ENCODE data around the gene HDAC4. TPM values are rescaled to one million over a fixed set of nuclear protein-coding genes. Genes with fewer than 3 reads are reported as not detected.

The HDAC4 gene
- total RNA-seq, 1 donor from 2014 or later, result 39.0 TPM

DNA sequence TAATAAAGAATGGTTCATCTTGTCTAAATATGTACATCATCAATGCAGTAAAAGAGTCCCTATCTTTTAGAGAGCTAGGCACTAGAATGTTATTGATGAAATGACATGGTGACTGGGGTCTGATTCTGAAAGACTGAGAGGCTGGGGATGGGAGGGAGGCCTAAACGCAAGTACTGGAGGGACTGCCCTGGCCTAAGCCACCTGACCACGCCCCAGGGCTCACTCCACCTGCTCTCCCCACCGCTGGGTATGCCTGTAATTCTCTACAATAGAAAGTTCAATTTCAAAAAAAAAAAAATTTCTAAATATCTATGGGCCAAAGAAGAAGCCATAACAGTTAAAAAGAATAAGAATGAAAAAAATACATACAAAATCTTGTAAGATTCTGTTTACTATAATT is 194.0 kb downstream of the HDAC4 start:
- H3K27me3 Mint-ChIP-seq, result no peaks in the 10 kb centered on the region
- no peaks in the 10 kb centered on the region for H3K9me3 Mint-ChIP-seq
- peaks cover 28% of the 10 kb centered on the region for H3K4me1 Mint-ChIP-seq (ENCODE audit: unreplicated experiment)
- TF ChIP-seq, protein P1, sequence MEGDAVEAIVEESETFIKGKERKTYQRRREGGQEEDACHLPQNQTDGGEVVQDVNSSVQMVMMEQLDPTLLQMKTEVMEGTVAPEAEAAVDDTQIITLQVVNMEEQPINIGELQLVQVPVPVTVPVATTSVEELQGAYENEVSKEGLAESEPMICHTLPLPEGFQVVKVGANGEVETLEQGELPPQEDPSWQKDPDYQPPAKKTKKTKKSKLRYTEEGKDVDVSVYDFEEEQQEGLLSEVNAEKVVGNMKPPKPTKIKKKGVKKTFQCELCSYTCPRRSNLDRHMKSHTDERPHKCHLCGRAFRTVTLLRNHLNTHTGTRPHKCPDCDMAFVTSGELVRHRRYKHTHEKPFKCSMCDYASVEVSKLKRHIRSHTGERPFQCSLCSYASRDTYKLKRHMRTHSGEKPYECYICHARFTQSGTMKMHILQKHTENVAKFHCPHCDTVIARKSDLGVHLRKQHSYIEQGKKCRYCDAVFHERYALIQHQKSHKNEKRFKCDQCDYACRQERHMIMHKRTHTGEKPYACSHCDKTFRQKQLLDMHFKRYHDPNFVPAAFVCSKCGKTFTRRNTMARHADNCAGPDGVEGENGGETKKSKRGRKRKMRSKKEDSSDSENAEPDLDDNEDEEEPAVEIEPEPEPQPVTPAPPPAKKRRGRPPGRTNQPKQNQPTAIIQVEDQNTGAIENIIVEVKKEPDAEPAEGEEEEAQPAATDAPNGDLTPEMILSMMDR (conservative IDR thresholded peaks at IDR 0.05), result no peak
- no peak overlapping the region for H3K27ac Mint-ChIP-seq
- DNase-seq (ENCODE audit: extremely low spot score, unreplicated experiment), result no peak
- H3K36me3 Mint-ChIP-seq, result no peaks in the 10 kb centered on the region
- no peak overlapping the region for H3K4me3 Mint-ChIP-seq

DNA sequence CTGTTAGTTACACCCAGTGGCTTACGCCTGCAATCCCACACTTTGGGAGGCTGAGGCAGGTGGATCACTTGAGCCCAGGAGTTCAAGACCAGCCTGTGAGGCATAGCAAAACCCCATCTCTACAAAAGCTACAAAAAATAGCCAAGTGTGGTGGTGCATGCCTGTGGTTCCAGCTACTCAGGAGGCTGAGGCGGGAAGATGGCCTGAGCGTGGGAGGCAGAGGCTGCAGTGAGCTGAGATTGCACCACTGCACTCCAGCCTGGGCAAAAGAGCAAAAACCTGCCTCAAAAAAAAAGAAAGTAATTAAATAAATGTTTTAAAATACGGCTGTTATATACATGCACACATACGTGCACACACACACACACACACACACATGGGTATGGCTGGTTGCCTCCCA is 194.8 kb downstream of the HDAC4 start:
- no peaks in the 10 kb centered on the region for H3K27me3 Mint-ChIP-seq
- no peak overlapping the region for H3K27ac Mint-ChIP-seq
- H3K4me1 Mint-ChIP-seq (ENCODE audit: unreplicated experiment), result peaks cover 26% of the 10 kb centered on the region

GRCh38 chr2:239204876-239205468 is 195.8 kb downstream of the HDAC4 start:
- no peaks in the 10 kb centered on the region for H3K36me3 Mint-ChIP-seq
- no peaks in the 10 kb centered on the region for H3K9me3 Mint-ChIP-seq
- peak overlapping the region; percentile 38 for H3K27ac Mint-ChIP-seq
- DNase-seq (ENCODE audit: extremely low spot score, unreplicated experiment), result no peak
- H3K4me3 Mint-ChIP-seq, result no peak overlapping the region
- no peaks in the 10 kb centered on the region for H3K27me3 Mint-ChIP-seq
- peaks cover 29% of the 10 kb centered on the region for H3K4me1 Mint-ChIP-seq (ENCODE audit: unreplicated experiment)
- TF ChIP-seq, protein P1 (conservative IDR thresholded peaks at IDR 0.05), result no peak

More for the DNA sequence above, 194.8 kb downstream of the HDAC4 start:
- no peaks in the 10 kb centered on the region for H3K36me3 Mint-ChIP-seq
- TF ChIP-seq, protein P1 (conservative IDR thresholded peaks at IDR 0.05), result no peak
- no peaks in the 10 kb centered on the region for H3K9me3 Mint-ChIP-seq
- DNase-seq (ENCODE audit: extremely low spot score, unreplicated experiment), result no peak
- no peak overlapping the region for H3K4me3 Mint-ChIP-seq

DNA sequence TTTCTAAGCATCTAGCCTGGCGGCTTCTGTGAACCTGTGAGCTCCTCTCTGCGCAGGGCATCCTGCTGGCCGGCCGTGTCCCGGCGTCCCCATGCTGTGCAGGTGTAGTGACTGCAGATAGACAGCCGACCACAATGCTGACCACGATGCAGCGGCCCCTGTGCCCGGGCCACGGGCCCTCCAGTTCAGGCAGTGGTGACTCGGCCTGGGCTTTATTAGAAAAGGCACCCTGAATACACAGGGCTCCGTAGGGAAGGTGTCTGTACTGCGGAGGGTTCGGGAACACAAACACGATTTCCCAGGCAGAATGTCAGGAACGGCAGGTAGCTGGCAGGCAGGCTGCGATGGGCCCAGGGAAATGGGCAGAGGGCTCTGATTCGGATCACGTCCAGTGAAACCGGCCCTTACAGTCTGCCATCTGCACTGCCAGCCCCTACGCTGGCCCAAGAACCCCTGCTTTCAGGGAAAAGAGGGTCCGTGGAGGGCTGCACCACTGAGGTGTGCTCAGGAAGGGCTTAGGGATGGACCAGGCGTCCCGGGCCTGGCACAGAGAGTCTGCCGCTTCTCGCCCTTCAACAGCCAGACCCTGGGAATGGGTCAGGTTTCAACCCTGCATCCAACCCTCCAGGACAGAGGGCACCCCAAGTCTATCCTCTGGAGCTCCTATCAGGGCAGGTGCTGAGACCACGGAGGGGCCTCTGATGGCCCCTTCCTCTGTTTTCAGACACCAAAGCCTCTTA is 196.5 kb downstream of the HDAC4 start:
- Mint-ChIP-seq H3K4me1 (ENCODE audit: unreplicated experiment) (peaks cover 23% of the 10 kb centered on the region), H3K27ac (no peak overlapping the region), H3K36me3 (no peaks in the 10 kb centered on the region), H3K27me3 (no peaks in the 10 kb centered on the region), H3K9me3 (no peaks in the 10 kb centered on the region), H3K4me3 (no peak overlapping the region)
- no peak for DNase-seq (ENCODE audit: extremely low spot score, unreplicated experiment)
- TF ChIP-seq, protein P1 (conservative IDR thresholded peaks at IDR 0.05), result no peak

GRCh38 chr2:239203443-239204135 is 197.2 kb downstream of the HDAC4 start:
- Mint-ChIP-seq H3K27ac (no peak overlapping the region), H3K36me3 (no peaks in the 10 kb centered on the region), H3K4me1 (ENCODE audit: unreplicated experiment) (peaks cover 23% of the 10 kb centered on the region), H3K9me3 (no peaks in the 10 kb centered on the region), H3K4me3 (no peak overlapping the region), H3K27me3 (no peaks in the 10 kb centered on the region)
- TF ChIP-seq, protein P1 (conservative IDR thresholded peaks at IDR 0.05), result no peak
- DNase-seq (ENCODE audit: extremely low spot score, unreplicated experiment), result no peak

Data from type B pancreatic cell (in vitro differentiated cells).